Measurements from ENCODE around the gene PCDHB3. TPM values are rescaled to one million over a fixed set of nuclear protein-coding genes. Genes with fewer than 3 reads are reported as not detected.

The PCDHB3 gene
- total RNA-seq, 1 experiment from 2014 or later, result 2.3 TPM

GRCh38 chr5:141149812-141150211 is 49.5 kb downstream of the PCDHB3 start, which contains the start of gene PCDHB6:
Gene PCDHB6 (plus strand): TSS chr5:141150057. CDS start chr5:141150258, 201 bp downstream.
- Histone ChIP-seq H2BK15ac (ENCODE audit: low read depth, low read length) (no peak within 1 kb of the TSS), H4K91ac (ENCODE audit: insufficient read length, low read depth, low read length) (no peak within 1 kb of the TSS), H3K9ac (ENCODE audit: extremely low read depth, insufficient read length, low read length) (no peak within 1 kb of the TSS), H2BK5ac (ENCODE audit: insufficient read length, low read length) (no peak within 1 kb of the TSS), H2AK5ac (ENCODE audit: insufficient read length, low read length) (no peak within 1 kb of the TSS), H4K20me1 (ENCODE audit: control insufficient read depth, insufficient read depth, insufficient read length) (no peaks in the 10 kb centered on the region), H3T11ph (ENCODE audit: low read length) (no peak within 1 kb of the TSS), H2BK20ac (ENCODE audit: low read depth, low read length, poor library complexity, severe bottlenecking) (no peak within 1 kb of the TSS), H3K4me2 (ENCODE audit: insufficient read depth, insufficient read length, low read length) (no peak within 1 kb of the TSS), H3K23me2 (ENCODE audit: insufficient read length, low read depth, low read length, poor library complexity, severe bottlenecking) (no peaks in the 10 kb centered on the region), H3K9me3 (ENCODE audit: control insufficient read depth, low read depth, low read length) (peaks cover 9% of the 10 kb centered on the region), H3K4ac (ENCODE audit: low read depth, low read length) (no peak within 1 kb of the TSS), H2BK12ac (ENCODE audit: insufficient read length, low read depth, low read length) (no peak within 1 kb of the TSS), H3K18ac (ENCODE audit: insufficient read length, low read depth, low read length) (no peak within 1 kb of the TSS), H3K23ac (ENCODE audit: insufficient read length, low read depth, low read length) (no peak within 1 kb of the TSS), H3K79me2 (ENCODE audit: insufficient read depth, low read length) (no peaks in the 10 kb centered on the region), H4K8ac (replicated peaks; ENCODE audit: insufficient read length, low read depth, low read length) (no peak within 1 kb of the TSS), H3K4me1 (ENCODE audit: insufficient read depth, low read length) (no peaks in the 10 kb centered on the region), H4K5ac (ENCODE audit: insufficient read length, low read depth, low read length) (no peak within 1 kb of the TSS), H3K27me3 (ENCODE audit: insufficient read depth, low read length) (no peaks in the 10 kb centered on the region), H2AFZ (ENCODE audit: low read length) (no peak within 1 kb of the TSS), H3K27ac (ENCODE audit: insufficient read length, low read depth, low read length) (no peak within 1 kb of the TSS), H2BK120ac (ENCODE audit: low read depth, low read length, poor library complexity, severe bottlenecking) (no peak within 1 kb of the TSS), H3K14ac (ENCODE audit: insufficient read depth, low read length) (no peak within 1 kb of the TSS; the same call in 1 of the 2 replicates), H3K56ac (ENCODE audit: insufficient read length, low read depth, low read length) (no peak within 1 kb of the TSS), H3K79me1 (ENCODE audit: insufficient read depth, low read depth, low read length, poor library complexity, severe bottlenecking) (no peaks in the 10 kb centered on the region)
- TF ChIP-seq CTCF (conservative IDR thresholded peaks at IDR 0.05), result peak; percentile 61; the same call in 2 of the 3 replicates
- H3K4me3 Mint-ChIP-seq, result no peak within 1 kb of the TSS
- DNase-seq, result no peak
- H3K4me1 Mint-ChIP-seq, result no peaks in the 10 kb centered on the region
- H3K27ac Mint-ChIP-seq, result no peak within 1 kb of the TSS
- WGBS (ENCODE audit: extremely low coverage, insufficient read length, low lambda C conversion rate), result no CpG with 5 or more reads among the region's 18 CpGs
- H3K27me3 Mint-ChIP-seq (ENCODE audit: low read depth), result peaks cover 10% of the 10 kb centered on the region
- peaks cover 27 to 29% of the 10 kb centered on the region in 2 experiments for H3K9me3 Mint-ChIP-seq
- H3K36me3 Mint-ChIP-seq (ENCODE audit: insufficient read depth in 1 of 3, low read depth in 3 of 3), result peaks cover 0 to 20% (median 1%) of the 10 kb centered on the region in 3 experiments; a peak in 5 of 7 replicates
